Measurements from ENCODE around the gene NEURL1. TPM values are rescaled to one million over a fixed set of nuclear protein-coding genes. Genes with fewer than 3 reads are reported as not detected.

Gene NEURL1
- total RNA-seq, 1 experiment from 2014 or later, result 0.10 TPM

DNA sequence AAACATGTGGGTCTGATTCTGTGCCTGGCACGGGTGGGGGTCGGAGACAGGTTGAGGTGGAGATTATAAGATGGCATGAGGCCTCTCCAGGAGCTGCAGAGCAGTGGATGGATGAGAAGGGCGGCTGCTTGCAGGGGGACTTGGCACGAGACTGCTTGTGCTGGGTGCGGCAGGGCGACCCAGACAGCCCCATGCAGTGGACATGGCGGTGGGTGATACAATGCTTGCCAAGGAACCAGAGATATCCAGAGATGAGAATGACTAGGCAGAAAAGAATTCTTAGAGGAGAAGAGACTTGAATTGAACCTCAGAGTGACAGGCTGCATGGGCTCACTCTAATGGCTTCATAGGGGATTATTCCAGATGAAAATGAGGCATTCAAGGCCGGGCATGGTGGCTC, 145.4 kb downstream of the NEURL1 start:
- Histone ChIP-seq H3K27me3 (ENCODE audit: control insufficient read depth, insufficient read depth, low read length) (no peaks in the 10 kb centered on the region), H3K27ac (ENCODE audit: low read length) (no peak overlapping the region), H3K36me3 (ENCODE audit: control insufficient read depth, insufficient read depth, low read length) (no peaks in the 10 kb centered on the region), H3K9me3 (ENCODE audit: control insufficient read depth, insufficient read depth, low read depth, low read length) (no peaks in the 10 kb centered on the region), H3K4me3 (ENCODE audit: low read depth in 2 of 2, low read length in 2 of 2) (no peak overlapping the region), H3K4me1 (ENCODE audit: control insufficient read depth, insufficient read depth, low read length) (no peaks in the 10 kb centered on the region)
- no peak for TF ChIP-seq TCF7L2 (IDR thresholded peaks at IDR 0.05; ENCODE audit: low read depth, low read length)
- TF ChIP-seq POLR2AphosphoS5 (IDR thresholded peaks at IDR 0.05; ENCODE audit: low read depth, low read length), result no peak
- TF ChIP-seq, protein P1, sequence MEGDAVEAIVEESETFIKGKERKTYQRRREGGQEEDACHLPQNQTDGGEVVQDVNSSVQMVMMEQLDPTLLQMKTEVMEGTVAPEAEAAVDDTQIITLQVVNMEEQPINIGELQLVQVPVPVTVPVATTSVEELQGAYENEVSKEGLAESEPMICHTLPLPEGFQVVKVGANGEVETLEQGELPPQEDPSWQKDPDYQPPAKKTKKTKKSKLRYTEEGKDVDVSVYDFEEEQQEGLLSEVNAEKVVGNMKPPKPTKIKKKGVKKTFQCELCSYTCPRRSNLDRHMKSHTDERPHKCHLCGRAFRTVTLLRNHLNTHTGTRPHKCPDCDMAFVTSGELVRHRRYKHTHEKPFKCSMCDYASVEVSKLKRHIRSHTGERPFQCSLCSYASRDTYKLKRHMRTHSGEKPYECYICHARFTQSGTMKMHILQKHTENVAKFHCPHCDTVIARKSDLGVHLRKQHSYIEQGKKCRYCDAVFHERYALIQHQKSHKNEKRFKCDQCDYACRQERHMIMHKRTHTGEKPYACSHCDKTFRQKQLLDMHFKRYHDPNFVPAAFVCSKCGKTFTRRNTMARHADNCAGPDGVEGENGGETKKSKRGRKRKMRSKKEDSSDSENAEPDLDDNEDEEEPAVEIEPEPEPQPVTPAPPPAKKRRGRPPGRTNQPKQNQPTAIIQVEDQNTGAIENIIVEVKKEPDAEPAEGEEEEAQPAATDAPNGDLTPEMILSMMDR (IDR thresholded peaks at IDR 0.05), result no peak
- TF ChIP-seq REST (IDR thresholded peaks at IDR 0.05; ENCODE audit: insufficient read depth in 1 of 2, low read depth in 2 of 2, low read length in 1 of 2), result no peak
- no peak for TF ChIP-seq SIN3A (IDR thresholded peaks at IDR 0.05; ENCODE audit: borderline replicate concordance, insufficient read depth, low read depth, low read length)
- intact Hi-C loops (cut with micrococcal nuclease; ENCODE audit: unreplicated experiment), result no loop called here
- no TSS peak for BruUV-seq (replicated peaks)
- POLR2A ChIA-PET, result no interaction called here
- DNase-seq (ENCODE audit: low read depth, low spot score) (no peak), ATAC-seq (no peak)
- CTCF ChIA-PET, result no interaction called here
- in situ Hi-C loops (cut with HindIII; ENCODE audit: low pct_unique_long_range_greater_than_20kb, low sequenced_read_pairs), result no loop called here

DNA sequence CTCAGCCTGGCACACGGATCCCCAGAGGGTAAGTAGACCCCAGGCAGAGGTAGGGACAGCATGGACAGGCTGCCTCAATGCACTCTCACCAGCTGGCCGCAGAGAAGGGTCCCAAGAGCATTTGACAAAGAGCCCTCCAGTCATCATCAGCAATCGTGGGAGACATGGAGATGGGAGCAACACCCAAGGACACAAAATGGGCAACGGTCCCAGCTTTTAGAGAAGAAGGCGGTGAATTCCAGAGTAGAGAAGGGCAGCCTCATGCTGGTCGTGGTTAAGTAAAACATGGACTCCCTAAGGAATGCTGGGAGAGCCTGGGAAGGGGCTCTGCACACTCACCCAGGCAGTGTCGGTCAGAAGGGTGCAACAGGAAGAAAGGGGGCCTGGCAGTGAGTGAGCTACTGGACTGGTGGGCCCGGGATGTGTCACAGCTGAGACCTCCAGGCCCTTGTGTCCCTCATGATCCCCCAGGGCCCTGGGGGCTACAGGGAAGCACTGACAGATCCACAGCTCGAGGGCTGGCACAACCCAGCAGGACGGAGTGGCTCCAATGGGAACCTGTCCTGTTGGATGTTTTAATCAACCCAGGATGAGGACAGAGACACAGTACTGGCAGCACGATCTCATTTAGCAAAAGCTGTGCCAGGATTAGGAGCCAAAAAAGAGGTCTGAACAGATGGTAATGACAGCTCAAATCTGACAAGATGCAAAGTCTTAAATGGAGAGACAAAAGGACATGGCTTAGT, 147.1 kb downstream of the NEURL1 start:
- in situ Hi-C loops (cut with HindIII; ENCODE audit: low pct_unique_long_range_greater_than_20kb, low sequenced_read_pairs), result no loop called here
- ATAC-seq, result no peak
- no peaks in the 10 kb centered on the region for H3K27me3 ChIP-seq (ENCODE audit: control insufficient read depth, insufficient read depth, low read length)
- no TSS peak for BruUV-seq (replicated peaks)
- no peak overlapping the region for H3K27ac ChIP-seq (ENCODE audit: low read length)
- intact Hi-C loops (cut with micrococcal nuclease; ENCODE audit: unreplicated experiment), result no loop called here
- no peak overlapping the region for H3K4me3 ChIP-seq (ENCODE audit: low read depth in 2 of 2, low read length in 2 of 2)
- no peaks in the 10 kb centered on the region for H3K4me1 ChIP-seq (ENCODE audit: control insufficient read depth, insufficient read depth, low read length)
- H3K9me3 ChIP-seq (ENCODE audit: control insufficient read depth, insufficient read depth, low read depth, low read length), result no peaks in the 10 kb centered on the region
- no peaks in the 10 kb centered on the region for H3K36me3 ChIP-seq (ENCODE audit: control insufficient read depth, insufficient read depth, low read length)
- CTCF ChIA-PET, result no interaction called here
- DNase-seq (ENCODE audit: low read depth, low spot score), result no peak
- POLR2A ChIA-PET, result interaction anchor here (0.5 to 0.7 kb wide), 3 partner anchors 16 to 695 kb away, joined by 4 to 6 read pairs (median 4); no protein-coding TSS in a partner anchor
- TF ChIP-seq SIN3A (IDR thresholded peaks at IDR 0.05; ENCODE audit: borderline replicate concordance, insufficient read depth, low read depth, low read length) (no peak), POLR2AphosphoS5 (IDR thresholded peaks at IDR 0.05; ENCODE audit: low read depth, low read length) (no peak), TCF7L2 (IDR thresholded peaks at IDR 0.05; ENCODE audit: low read depth, low read length) (no peak), REST (IDR thresholded peaks at IDR 0.05; ENCODE audit: insufficient read depth in 1 of 2, low read depth in 2 of 2, low read length in 1 of 2) (no peak)
- TF ChIP-seq, protein P1 (IDR thresholded peaks at IDR 0.05), result no peak
